HL-60 (cell line): ENCODE data around the gene NOCT.

Source experiments
- POLR2AphosphoS5 ChIP-seq: IDR thresholded peaks from 2 replicates; pipeline ENCODE4 v1.6.1; 2012; ENCODE audit warnings: low read depth
- SPI1 ChIP-seq: IDR thresholded peaks from 2 replicates; pipeline ENCODE4 v1.6.1; 2012; ENCODE audit warnings: low read depth, mild to moderate bottlenecking, borderline replicate concordance
- TF ChIP-seq, protein P1 (sequence below): IDR thresholded peaks from one replicate; pipeline ENCODE4 v1.5.1; 2011; ENCODE audit warnings: low read length, control low read depth, inconsistent platforms; ENCODE audit not compliant: insufficient read depth

GRCh38 chr4:139020384-139020783 lies 4.8 kb downstream of the NOCT start:
- TF ChIP-seq SPI1 (no peak), POLR2AphosphoS5 (no peak)
- TF ChIP-seq, protein P1, sequence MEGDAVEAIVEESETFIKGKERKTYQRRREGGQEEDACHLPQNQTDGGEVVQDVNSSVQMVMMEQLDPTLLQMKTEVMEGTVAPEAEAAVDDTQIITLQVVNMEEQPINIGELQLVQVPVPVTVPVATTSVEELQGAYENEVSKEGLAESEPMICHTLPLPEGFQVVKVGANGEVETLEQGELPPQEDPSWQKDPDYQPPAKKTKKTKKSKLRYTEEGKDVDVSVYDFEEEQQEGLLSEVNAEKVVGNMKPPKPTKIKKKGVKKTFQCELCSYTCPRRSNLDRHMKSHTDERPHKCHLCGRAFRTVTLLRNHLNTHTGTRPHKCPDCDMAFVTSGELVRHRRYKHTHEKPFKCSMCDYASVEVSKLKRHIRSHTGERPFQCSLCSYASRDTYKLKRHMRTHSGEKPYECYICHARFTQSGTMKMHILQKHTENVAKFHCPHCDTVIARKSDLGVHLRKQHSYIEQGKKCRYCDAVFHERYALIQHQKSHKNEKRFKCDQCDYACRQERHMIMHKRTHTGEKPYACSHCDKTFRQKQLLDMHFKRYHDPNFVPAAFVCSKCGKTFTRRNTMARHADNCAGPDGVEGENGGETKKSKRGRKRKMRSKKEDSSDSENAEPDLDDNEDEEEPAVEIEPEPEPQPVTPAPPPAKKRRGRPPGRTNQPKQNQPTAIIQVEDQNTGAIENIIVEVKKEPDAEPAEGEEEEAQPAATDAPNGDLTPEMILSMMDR: no peak
